Jurkat, Clone E6-1 (cell line): ENCODE data around the gene YY1AP1.
"Not testable (repeated sequence)": the region's sequence is repeated elsewhere in the genome, so short reads cannot be mapped to it uniquely, and the experiment has no call there.

Source experiments
- DNase-seq: peaks from one replicate; pipeline ENCODE4 v3.0.0-alpha.2; 2011; ENCODE audit warnings: low read depth, low spot score
- H3K4me3 ChIP-seq: 2 replicates; pipeline ENCODE4 v1.5.1; 2011; ENCODE audit warnings: mild to moderate bottlenecking, low read length, control low read depth, moderate library complexity

YY1AP1 gene

GRCh38 chr1:155697616-155698015, 9.0 kb upstream of the YY1AP1 start:
- H3K4me3 ChIP-seq, DNase-seq: not testable (repeated sequence)

GRCh38 chr1:155697046-155697445, 8.5 kb upstream of the YY1AP1 start:
- no peak for DNase-seq
- no peak overlapping the region for H3K4me3 ChIP-seq

- DNase-seq, result no peak
- no peak overlapping the region for H3K4me3 ChIP-seq
These were observed 8.0 kb upstream of the YY1AP1 start for GRCh38 chr1:155696524-155696923.

- H3K4me3 ChIP-seq, result no peak overlapping the region
These were observed 7.0 kb upstream of the YY1AP1 start for GRCh38 chr1:155695608-155696007.

GRCh38 chr1:155695072-155695471, 6.5 kb upstream of the YY1AP1 start:
- H3K4me3 ChIP-seq, result no peak overlapping the region
- DNase-seq, result no peak

More at GRCh38 chr1:155695608-155696007, 7.0 kb upstream of the YY1AP1 start:
- no peak for DNase-seq

GRCh38 chr1:155694167-155694566, 5.6 kb upstream of the YY1AP1 start:
- H3K4me3 ChIP-seq, result no peak overlapping the region
- DNase-seq, result no peak

- no peak overlapping the region for H3K4me3 ChIP-seq
- DNase-seq, result no peak
These were observed 3.5 kb upstream of the YY1AP1 start for GRCh38 chr1:155691992-155692528.

GRCh38 chr1:155689081-155689607, 570 bp upstream of the YY1AP1 start, which contains the start of gene DAP3:
TSS of gene DAP3 (plus strand) at chr1:155689091. CDS start at chr1:155709780, 20,689 bp downstream.
- not testable (repeated sequence) for DNase-seq
- peak within 1 kb of the TSS; percentile 92 for H3K4me3 ChIP-seq

- H3K4me3 ChIP-seq, result peak overlapping the region; percentile 92
- not testable (repeated sequence) for DNase-seq
These were observed 760 bp downstream of the YY1AP1 start for GRCh38 chr1:155687705-155688323.

- no peak for DNase-seq
- H3K4me3 ChIP-seq, result no peak overlapping the region
These were observed 6.8 kb downstream of the YY1AP1 start for GRCh38 chr1:155681776-155682175.

GRCh38 chr1:155680531-155680930, 8.0 kb downstream of the YY1AP1 start:
- no peak overlapping the region for H3K4me3 ChIP-seq
- no peak for DNase-seq

- DNase-seq, H3K4me3 ChIP-seq: not testable (repeated sequence)
These were observed 9.6 kb downstream of the YY1AP1 start for GRCh38 chr1:155678992-155679391.

- no peak for DNase-seq
- no peak overlapping the region for H3K4me3 ChIP-seq
These were observed 10.5 kb downstream of the YY1AP1 start for GRCh38 chr1:155678027-155678426.

- no peak overlapping the region for H3K4me3 ChIP-seq
- no peak for DNase-seq
These were observed 15.6 kb downstream of the YY1AP1 start for GRCh38 chr1:155673003-155673402.

GRCh38 chr1:155671750-155672149, 16.8 kb downstream of the YY1AP1 start:
- no peak overlapping the region for H3K4me3 ChIP-seq
- DNase-seq, result no peak

- DNase-seq, result no peak
- H3K4me3 ChIP-seq, result no peak overlapping the region
These were observed 19.1 kb downstream of the YY1AP1 start for GRCh38 chr1:155669233-155670162.

- not testable (repeated sequence) for DNase-seq
These were observed 27.3 kb downstream of the YY1AP1 start for GRCh38 chr1:155661239-155661638.

GRCh38 chr1:155657463-155657862, 31.1 kb downstream of the YY1AP1 start:
- no peak for DNase-seq

More at GRCh38 chr1:155661239-155661638, 27.3 kb downstream of the YY1AP1 start:
- H3K4me3 ChIP-seq, result not testable (repeated sequence)

GRCh38 chr1:155652951-155653350, 35.6 kb downstream of the YY1AP1 start:
- no peak for DNase-seq
- H3K4me3 ChIP-seq, result no peak overlapping the region

More at GRCh38 chr1:155657463-155657862, 31.1 kb downstream of the YY1AP1 start:
- H3K4me3 ChIP-seq, result no peak overlapping the region
